ENCODE results near the gene SLC12A1.

The SLC12A1 gene

DNA sequence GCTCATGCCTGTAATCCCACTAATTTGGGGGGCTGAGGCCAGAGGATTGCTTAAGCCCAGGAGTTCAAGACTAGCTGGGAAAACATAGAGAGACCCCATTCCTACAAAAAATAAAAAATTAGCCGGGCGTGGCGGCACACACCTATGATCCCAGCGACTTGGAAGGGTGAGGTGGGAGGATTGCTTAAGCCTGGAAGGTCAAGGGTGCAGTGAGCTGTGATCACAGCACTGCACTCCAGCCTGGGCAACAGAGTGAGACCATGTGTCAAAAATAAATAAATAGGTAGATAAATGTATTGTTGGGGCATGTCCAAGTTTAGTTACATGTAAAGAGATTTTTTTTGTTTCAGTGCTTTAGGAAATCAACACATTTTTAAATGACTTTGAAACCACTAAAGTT is 36.4 kb downstream of the SLC12A1 start:
- Mint-ChIP-seq H3K27ac (no peak overlapping the region), H3K9me3 (no peaks in the 10 kb centered on the region), H3K27me3 (ENCODE audit: low read depth) (peaks cover 3% of the 10 kb centered on the region), H3K36me3 (ENCODE audit: low read depth) (no peaks in the 10 kb centered on the region), H3K4me1 (no peaks in the 10 kb centered on the region), H3K4me3 (no peak overlapping the region)
- TF ChIP-seq, protein P1, sequence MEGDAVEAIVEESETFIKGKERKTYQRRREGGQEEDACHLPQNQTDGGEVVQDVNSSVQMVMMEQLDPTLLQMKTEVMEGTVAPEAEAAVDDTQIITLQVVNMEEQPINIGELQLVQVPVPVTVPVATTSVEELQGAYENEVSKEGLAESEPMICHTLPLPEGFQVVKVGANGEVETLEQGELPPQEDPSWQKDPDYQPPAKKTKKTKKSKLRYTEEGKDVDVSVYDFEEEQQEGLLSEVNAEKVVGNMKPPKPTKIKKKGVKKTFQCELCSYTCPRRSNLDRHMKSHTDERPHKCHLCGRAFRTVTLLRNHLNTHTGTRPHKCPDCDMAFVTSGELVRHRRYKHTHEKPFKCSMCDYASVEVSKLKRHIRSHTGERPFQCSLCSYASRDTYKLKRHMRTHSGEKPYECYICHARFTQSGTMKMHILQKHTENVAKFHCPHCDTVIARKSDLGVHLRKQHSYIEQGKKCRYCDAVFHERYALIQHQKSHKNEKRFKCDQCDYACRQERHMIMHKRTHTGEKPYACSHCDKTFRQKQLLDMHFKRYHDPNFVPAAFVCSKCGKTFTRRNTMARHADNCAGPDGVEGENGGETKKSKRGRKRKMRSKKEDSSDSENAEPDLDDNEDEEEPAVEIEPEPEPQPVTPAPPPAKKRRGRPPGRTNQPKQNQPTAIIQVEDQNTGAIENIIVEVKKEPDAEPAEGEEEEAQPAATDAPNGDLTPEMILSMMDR (IDR thresholded peaks at IDR 0.05; ENCODE audit: unreplicated experiment in 3 of 3), result no peak

DNA sequence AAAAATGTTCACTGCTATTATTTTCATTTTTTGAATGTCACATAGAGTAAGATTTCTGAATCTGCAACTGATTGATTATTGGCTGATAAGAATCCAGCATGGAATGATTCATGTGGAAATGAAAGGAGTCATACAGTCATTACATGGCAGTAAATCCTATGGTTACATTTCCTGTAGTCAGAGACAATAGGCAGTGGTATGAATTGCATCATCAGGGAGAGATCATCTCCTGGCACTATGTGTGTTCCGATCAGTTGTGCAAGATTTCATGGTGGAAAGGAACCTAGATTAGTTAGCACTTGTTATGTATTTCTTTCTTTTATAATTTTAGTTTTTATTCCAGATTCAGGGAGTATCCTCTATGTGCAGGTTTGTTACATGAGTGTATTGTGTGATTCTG is 38.8 kb downstream of the SLC12A1 start:
- Mint-ChIP-seq H3K36me3 (ENCODE audit: low read depth) (no peaks in the 10 kb centered on the region), H3K27ac (no peak overlapping the region), H3K27me3 (ENCODE audit: low read depth) (peaks cover 3% of the 10 kb centered on the region), H3K4me1 (no peaks in the 10 kb centered on the region), H3K9me3 (no peaks in the 10 kb centered on the region), H3K4me3 (no peak overlapping the region)
- TF ChIP-seq, protein P1 (IDR thresholded peaks at IDR 0.05; ENCODE audit: unreplicated experiment in 3 of 3), result no peak

GRCh38 chr15:48248414-48248813 is 42.3 kb downstream of the SLC12A1 start:
- no peak overlapping the region for H3K27ac Mint-ChIP-seq
- peaks cover 6% of the 10 kb centered on the region for H3K4me1 Mint-ChIP-seq
- H3K27me3 Mint-ChIP-seq (ENCODE audit: low read depth), result no peaks in the 10 kb centered on the region
- TF ChIP-seq, protein P1 (IDR thresholded peaks at IDR 0.05; ENCODE audit: unreplicated experiment in 3 of 3), result no peak
- no peaks in the 10 kb centered on the region for H3K9me3 Mint-ChIP-seq
- H3K36me3 Mint-ChIP-seq (ENCODE audit: low read depth), result no peaks in the 10 kb centered on the region
- H3K4me3 Mint-ChIP-seq, result no peak overlapping the region

DNA sequence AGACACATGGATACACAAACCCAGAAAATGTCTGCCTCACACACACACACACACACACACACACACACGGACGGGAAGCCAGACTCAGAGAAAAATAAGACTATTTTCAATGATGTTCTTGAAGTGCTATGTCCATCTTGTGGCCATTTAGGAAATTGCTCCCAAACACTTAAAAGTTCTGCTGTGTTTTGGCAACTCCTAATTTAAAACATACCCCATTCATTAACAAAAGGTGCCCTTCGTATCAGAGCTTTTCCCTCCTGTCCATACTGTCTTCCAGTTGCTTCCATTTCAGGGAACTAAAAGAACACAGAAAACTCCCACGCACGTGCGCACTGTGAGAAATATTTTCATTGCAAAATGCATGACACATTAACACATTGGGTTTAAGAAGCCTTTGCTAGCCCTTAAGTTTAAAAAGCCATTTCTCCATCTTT is 44.6 kb downstream of the SLC12A1 start:
- Mint-ChIP-seq H3K27ac (peak overlapping the region in 1 of 3 experiments; percentile 3), H3K27me3 (ENCODE audit: low read depth) (no peaks in the 10 kb centered on the region), H3K4me1 (peaks cover 6% of the 10 kb centered on the region), H3K36me3 (ENCODE audit: low read depth) (no peaks in the 10 kb centered on the region), H3K9me3 (no peaks in the 10 kb centered on the region), H3K4me3 (no peak overlapping the region)
- TF ChIP-seq, protein P1 (IDR thresholded peaks at IDR 0.05; ENCODE audit: unreplicated experiment in 3 of 3), result peak; percentile 42 to 48 (median 44)

GRCh38 chr15:48253172-48253571 is 47.1 kb downstream of the SLC12A1 start:
- Mint-ChIP-seq H3K27me3 (ENCODE audit: low read depth) (no peaks in the 10 kb centered on the region), H3K4me1 (peaks cover 6% of the 10 kb centered on the region), H3K4me3 (no peak overlapping the region), H3K9me3 (peaks cover 5% of the 10 kb centered on the region), H3K27ac (no peak overlapping the region), H3K36me3 (ENCODE audit: low read depth) (peaks cover 7% of the 10 kb centered on the region)
- TF ChIP-seq, protein P1 (IDR thresholded peaks at IDR 0.05; ENCODE audit: unreplicated experiment in 3 of 3), result no peak

DNA sequence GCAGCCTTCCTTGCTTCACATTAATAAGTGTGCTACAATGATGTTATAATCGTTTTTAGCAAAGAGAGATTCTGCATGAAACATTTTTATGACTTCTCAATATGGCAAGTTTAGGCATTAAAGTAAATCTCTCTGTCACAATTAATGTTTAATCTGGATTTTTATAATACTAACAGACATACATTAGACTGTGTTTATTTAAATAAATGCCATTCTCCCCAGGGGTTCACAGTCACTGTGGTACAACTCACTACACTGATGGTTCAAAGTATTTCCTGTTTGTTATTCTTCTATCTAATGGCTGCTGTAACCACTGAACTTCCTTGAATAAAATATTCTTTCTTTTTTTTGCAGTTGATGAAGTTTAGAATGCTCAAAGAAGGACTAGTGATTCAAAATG is 59.0 kb downstream of the SLC12A1 start:
- TF ChIP-seq, protein P1 (IDR thresholded peaks at IDR 0.05; ENCODE audit: unreplicated experiment in 3 of 3), result no peak
- Mint-ChIP-seq H3K4me1 (peaks cover 11% of the 10 kb centered on the region), H3K9me3 (no peaks in the 10 kb centered on the region), H3K4me3 (no peak overlapping the region), H3K36me3 (ENCODE audit: low read depth) (no peaks in the 10 kb centered on the region), H3K27me3 (ENCODE audit: low read depth) (no peaks in the 10 kb centered on the region), H3K27ac (no peak overlapping the region)

All from nephron (organoid).